HepG2 (cell line): Measurements from ENCODE around the gene PTPRF. TPM values are rescaled to one million over a fixed set of nuclear protein-coding genes. Genes with fewer than 3 reads are reported as not detected.

Experiments used
- BRD4 ChIP-seq: sonication (generic); formaldehyde crosslinking; IDR thresholded peaks from 2 replicates; pipeline ENCODE4 v1.4.0; 2020; ENCODE audit warnings: missing genetic modification reagents
- CEBPB ChIP-seq: IDR thresholded peaks from 2 replicates; pipeline ENCODE4 v1.6.1; 2011; ENCODE audit warnings: low read depth, low read length, improper control_type of control experiment, borderline replicate concordance
- FOXA3 ChIP-seq: IDR thresholded peaks from 2 replicates; pipeline ENCODE4 v1.6.1; 2016; ENCODE audit warnings: missing genetic modification reagents, missing compliant biosample characterization
- FOXK1 ChIP-seq: sonication (generic); formaldehyde crosslinking; IDR thresholded peaks from 2 replicates; pipeline ENCODE4 v1.4.0; 2020; ENCODE audit warnings: low read depth, missing genetic modification reagents, borderline replicate concordance
- GATAD1 ChIP-seq: IDR thresholded peaks from 2 replicates; pipeline ENCODE4 v1.6.1; 2016; ENCODE audit warnings: missing genetic modification reagents, missing compliant biosample characterization
- HNRNPUL1 ChIP-seq: fragments of 200-400 bp; formaldehyde crosslinking; IDR thresholded peaks from 2 replicates; pipeline ENCODE4 v1.6.1; 2017; ENCODE audit warnings: low read depth, mild to moderate bottlenecking, low read length, moderate library complexity
- KAT8 ChIP-seq: IDR thresholded peaks from 2 replicates; pipeline ENCODE4 v1.6.1; 2016; ENCODE audit warnings: missing genetic modification reagents, missing compliant biosample characterization
- MED1 ChIP-seq: sonication (generic); formaldehyde crosslinking; IDR thresholded peaks from 2 replicates; pipeline ENCODE4 v1.4.0; 2020; ENCODE audit warnings: missing genetic modification reagents
- NFATC3 ChIP-seq: sonication (generic); formaldehyde crosslinking; IDR thresholded peaks from 2 replicates; pipeline ENCODE4 v1.5.1; 2020; ENCODE audit warnings: mild to moderate bottlenecking, missing genetic modification reagents
- PCBP2 ChIP-seq: fragments of 200-400 bp; formaldehyde crosslinking; optimal IDR thresholded peaks from 2 replicates; pipeline ENCODE3; 2018; ENCODE audit warnings: low read length, low read depth; ENCODE audit not compliant: poor library complexity, severe bottlenecking
- PTBP1 ChIP-seq: fragments of 200-400 bp; formaldehyde crosslinking; IDR thresholded peaks from 2 replicates; pipeline ENCODE4 v1.6.1; 2018; ENCODE audit warnings: low read length, low read depth; ENCODE audit not compliant: poor library complexity, severe bottlenecking
- THAP7 ChIP-seq: sonication (generic); formaldehyde crosslinking; IDR thresholded peaks from 2 replicates; pipeline ENCODE4 v1.8.1; 2023; ENCODE audit warnings: mild to moderate bottlenecking, missing genetic modification reagents
- XBP1 ChIP-seq: sonication (generic); formaldehyde crosslinking; IDR thresholded peaks from 2 replicates; pipeline ENCODE4 v1.5.0; 2020; ENCODE audit warnings: missing genetic modification reagents
- ZFP36L2 ChIP-seq: sonication (generic); formaldehyde crosslinking; IDR thresholded peaks from 2 replicates; pipeline ENCODE4 v1.4.0; 2020; ENCODE audit warnings: missing genetic modification reagents
- ZFX ChIP-seq: sonication (generic); formaldehyde crosslinking; IDR thresholded peaks from 2 replicates; pipeline ENCODE4 v1.4.0; 2020; ENCODE audit warnings: mild to moderate bottlenecking, low read depth, missing genetic modification reagents, moderate library complexity
- ZFY ChIP-seq: sonication (generic); formaldehyde crosslinking; IDR thresholded peaks from 2 replicates; pipeline ENCODE4 v1.4.0; 2020; ENCODE audit warnings: missing genetic modification reagents
- ZKSCAN1 ChIP-seq: fragments of 150-350 bp; IDR thresholded peaks from 2 replicates; pipeline ENCODE4 v1.6.1; 2014; ENCODE audit warnings: low read length
- ZNF101 ChIP-seq: sonication (generic); formaldehyde crosslinking; IDR thresholded peaks from 2 replicates; pipeline ENCODE4 v1.4.0; 2020; ENCODE audit warnings: mild to moderate bottlenecking, low read depth, missing genetic modification reagents, borderline replicate concordance
- ZNF225 ChIP-seq: sonication (generic); formaldehyde crosslinking; IDR thresholded peaks from 2 replicates; pipeline ENCODE4 v1.4.0; 2020; ENCODE audit warnings: mild to moderate bottlenecking, missing genetic modification reagents
- ZNF281 ChIP-seq: sonication (generic); formaldehyde crosslinking; IDR thresholded peaks from 2 replicates; pipeline ENCODE4 v1.4.0; 2020; ENCODE audit warnings: missing genetic modification reagents, borderline replicate concordance
- ZNF292 ChIP-seq: sonication (generic); formaldehyde crosslinking; IDR thresholded peaks from 2 replicates; pipeline ENCODE4 v1.8.1; 2022; ENCODE audit warnings: mild to moderate bottlenecking, low read depth, missing genetic modification reagents, borderline replicate concordance
- ZNF784 ChIP-seq: sonication (generic); formaldehyde crosslinking; IDR thresholded peaks from 2 replicates; pipeline ENCODE4 v1.5.1; 2020; ENCODE audit warnings: missing genetic modification reagents, mild to moderate bottlenecking, borderline replicate concordance
- polyA plus RNA-seq, 8 experiments: library from polyadenylated mRNA; depleted of rRNA in 3 of 8; stranded (reverse) in 7 of 8; unstranded in 1 of 8; fragments of >200 nt; fragmentation: Illumina TruSeq in 4 of 8; extraction: Trizol in 4 of 8; gene quantifications; 2 replicates each; pipeline versions ENCODE4 v1.2.1 to v1.2.3, GENCODE V29; 2011 to 2016; ENCODE audit warnings: low read depth in 4 of 8, missing spikeins in 1 of 8, mixed read lengths in 1 of 8; ENCODE audit not compliant: insufficient read depth in 1 of 8
- total RNA-seq, 5 experiments: library from RNA; depleted of rRNA; stranded (reverse); fragments of >200 nt; fragmentation: Illumina TruSeq; extraction: Trizol; gene quantifications; 2 replicates each; pipeline ENCODE4 v1.2.3, GENCODE V29; 2016; ENCODE audit warnings: low read depth in 1 of 5
- TF ChIP-seq, protein P1 (sequence below): sonication (generic); formaldehyde crosslinking; IDR thresholded peaks from 2 replicates; pipeline ENCODE4 v1.5.0; 2020; ENCODE audit warnings: missing genetic modification reagents
- TF ChIP-seq, protein P2 (sequence below): IDR thresholded peaks from 2 replicates; pipeline ENCODE4 v1.6.1; 2016; ENCODE audit warnings: missing genetic modification reagents, missing compliant biosample characterization

Gene PTPRF
- total and polyA plus RNA-seq, 2 of the 13 experiments (the other 11 are each of a cell fraction or from before 2014, with no cell fraction given): 55.9 to 167 TPM

DNA sequence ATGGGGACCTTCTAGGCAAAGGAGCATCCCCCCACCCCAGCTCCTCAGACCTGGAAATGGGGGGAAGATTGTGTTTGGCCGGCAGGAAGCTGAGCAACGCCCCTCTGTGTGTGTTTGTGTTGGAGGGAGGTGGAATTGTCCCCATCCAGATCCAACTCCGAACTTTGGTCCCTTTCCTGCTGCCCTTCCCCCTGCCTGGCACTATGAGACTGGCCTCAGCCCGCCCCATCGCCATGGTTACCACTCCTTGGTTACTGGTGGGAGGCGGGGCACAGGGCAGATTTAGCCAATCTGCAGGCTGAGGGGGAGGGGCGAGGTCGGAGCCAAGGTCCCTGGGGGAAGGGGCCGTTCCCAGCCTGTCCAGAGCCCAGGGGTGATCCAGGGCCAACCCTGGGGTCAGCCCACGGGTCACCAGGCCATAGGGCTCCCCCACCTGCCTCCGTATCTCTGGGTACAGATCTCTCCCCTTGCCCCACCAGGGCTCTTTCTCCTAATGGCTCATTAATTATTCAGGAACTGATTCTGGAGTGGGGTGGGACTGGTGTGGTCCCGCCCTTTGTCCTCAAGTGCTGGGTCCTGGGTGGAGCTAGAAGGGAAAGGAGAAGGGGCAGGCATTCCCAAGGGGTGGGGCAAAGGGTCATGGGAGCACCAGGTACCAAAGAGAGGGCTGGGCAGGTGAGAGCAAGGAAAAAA, 15.2 kb downstream of the PTPRF start (continued):
- TF ChIP-seq ZNF225 (CRISPR knock-in tag) (no peak), ZNF292 (CRISPR knock-in tag) (no peak; the same call in 1 of the 2 replicates), CEBPB (peak; percentile 17; the same call in 1 of the 2 replicates), ZNF281 (CRISPR knock-in tag) (peak; percentile 100), KAT8 (CRISPR knock-in tag) (no peak), ZNF101 (CRISPR knock-in tag) (no peak), XBP1 (CRISPR knock-in tag) (no peak), FOXK1 (CRISPR knock-in tag) (peak; percentile 69; the same call in 1 of the 2 replicates), GATAD1 (CRISPR knock-in tag) (peak; percentile 30; the same call in 1 of the 2 replicates), ZKSCAN1 (no peak), ZFP36L2 (CRISPR knock-in tag) (no peak), THAP7 (CRISPR knock-in tag) (no peak), ZFY (no peak), FOXA3 (CRISPR knock-in tag) (peak; percentile 73), MED1 (peak; percentile 81; the same call in 1 of the 2 replicates), NFATC3 (no peak), PCBP2 (no peak), HNRNPUL1 (no peak), ZFX (CRISPR knock-in tag) (no peak), BRD4 (no peak), ZNF784 (CRISPR knock-in tag) (peak; percentile 9; the same call in 1 of the 2 replicates), PTBP1 (no peak)
- TF ChIP-seq, protein P1, sequence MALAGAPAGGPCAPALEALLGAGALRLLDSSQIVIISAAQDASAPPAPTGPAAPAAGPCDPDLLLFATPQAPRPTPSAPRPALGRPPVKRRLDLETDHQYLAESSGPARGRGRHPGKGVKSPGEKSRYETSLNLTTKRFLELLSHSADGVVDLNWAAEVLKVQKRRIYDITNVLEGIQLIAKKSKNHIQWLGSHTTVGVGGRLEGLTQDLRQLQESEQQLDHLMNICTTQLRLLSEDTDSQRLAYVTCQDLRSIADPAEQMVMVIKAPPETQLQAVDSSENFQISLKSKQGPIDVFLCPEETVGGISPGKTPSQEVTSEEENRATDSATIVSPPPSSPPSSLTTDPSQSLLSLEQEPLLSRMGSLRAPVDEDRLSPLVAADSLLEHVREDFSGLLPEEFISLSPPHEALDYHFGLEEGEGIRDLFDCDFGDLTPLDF (CRISPR knock-in tag): no peak
- TF ChIP-seq, protein P2, sequence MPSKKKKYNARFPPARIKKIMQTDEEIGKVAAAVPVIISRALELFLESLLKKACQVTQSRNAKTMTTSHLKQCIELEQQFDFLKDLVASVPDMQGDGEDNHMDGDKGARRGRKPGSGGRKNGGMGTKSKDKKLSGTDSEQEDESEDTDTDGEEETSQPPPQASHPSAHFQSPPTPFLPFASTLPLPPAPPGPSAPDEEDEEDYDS (CRISPR knock-in tag): peak; percentile 74
